GM18870 (cell line): ENCODE data around the gene RPS21.
A peak's percentile ranks its signal among the peaks of the same experiment; 100 is the strongest.

Source experiments
- ATAC-seq: cut with Tn5 transposase; IDR thresholded peaks from one replicate; pipeline ENCODE4 v1.9.1; 2021; ENCODE audit warnings: moderate library complexity; ENCODE audit not compliant: unreplicated experiment

Gene RPS21

DNA sequence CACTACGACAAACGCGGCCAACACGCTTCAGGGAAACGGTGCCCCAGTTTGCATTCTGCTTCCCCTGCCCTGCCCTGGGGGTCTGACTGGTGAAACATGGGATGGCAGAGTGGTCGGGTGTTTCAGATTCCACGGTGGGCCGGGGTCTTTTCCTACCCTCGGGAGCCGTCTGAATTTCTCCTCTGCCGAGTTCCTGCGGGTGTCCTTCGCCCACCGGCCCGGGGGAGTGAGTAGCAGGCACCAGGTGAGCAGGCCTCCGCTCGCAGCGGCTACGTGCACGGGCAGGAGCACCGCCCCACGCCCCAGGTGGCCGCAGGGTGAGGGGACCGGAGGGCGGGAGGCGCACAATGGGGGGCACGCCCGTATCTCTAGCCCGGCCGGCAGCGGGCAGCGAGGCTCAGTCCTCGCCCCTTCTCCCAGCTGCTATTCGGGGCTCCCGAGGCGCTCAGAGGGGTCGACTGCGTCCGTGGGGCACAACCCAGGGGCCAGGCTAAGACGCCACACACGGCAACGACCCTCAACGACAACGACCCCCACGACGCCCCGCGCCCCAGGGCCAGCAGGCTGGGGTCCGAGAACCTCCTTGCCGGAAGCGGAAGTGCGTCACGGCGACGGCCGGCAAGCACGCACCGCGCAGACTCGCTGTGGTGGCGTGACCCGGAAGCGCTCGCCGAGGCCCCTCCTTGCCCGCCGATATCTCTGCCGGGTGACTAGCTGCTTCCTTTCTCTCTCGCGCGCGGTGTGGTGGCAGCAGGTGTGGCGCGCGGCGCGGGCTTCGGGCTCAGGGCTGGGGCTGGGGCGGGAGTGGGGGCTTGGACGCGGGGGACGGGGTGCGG, at the start of gene RPS21:
Gene RPS21 (plus strand): TSS at position 721 of the 836 bp plus-strand sequence. CDS start 236 bp downstream, outside the sequence.
- ATAC-seq: peak; percentile 70

- no peak for ATAC-seq
Observed at GRCh38 chr20:62337558-62338293, 49.2 kb upstream of the RPS21 start.

DNA sequence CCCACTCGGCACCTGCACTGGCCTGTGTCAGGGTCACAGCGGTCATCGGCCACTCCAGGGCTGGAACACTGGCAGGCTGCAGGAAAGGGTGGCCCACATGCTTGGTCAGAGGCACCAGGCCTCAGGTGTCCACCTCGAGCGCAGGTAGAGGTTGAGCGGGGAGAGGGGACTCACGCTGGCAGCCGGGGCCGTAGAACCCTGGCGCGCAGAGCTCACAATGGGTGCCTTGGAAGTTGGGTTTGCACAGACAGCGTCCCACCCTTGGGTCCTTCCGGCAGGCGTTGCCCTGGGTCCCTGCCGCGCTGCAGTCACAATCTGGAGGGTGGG, 48.6 kb upstream of the RPS21 start:
- ATAC-seq: no peak

GRCh38 chr20:62339647-62340062, 47.2 kb upstream of the RPS21 start:
- peak; percentile 65 for ATAC-seq

GRCh38 chr20:62342910-62343309, 44.0 kb upstream of the RPS21 start:
- no peak for ATAC-seq

- ATAC-seq: no peak
Observed at GRCh38 chr20:62344092-62344491, 42.8 kb upstream of the RPS21 start.

- no peak for ATAC-seq
Observed at GRCh38 chr20:62344782-62345181, 42.1 kb upstream of the RPS21 start.

DNA sequence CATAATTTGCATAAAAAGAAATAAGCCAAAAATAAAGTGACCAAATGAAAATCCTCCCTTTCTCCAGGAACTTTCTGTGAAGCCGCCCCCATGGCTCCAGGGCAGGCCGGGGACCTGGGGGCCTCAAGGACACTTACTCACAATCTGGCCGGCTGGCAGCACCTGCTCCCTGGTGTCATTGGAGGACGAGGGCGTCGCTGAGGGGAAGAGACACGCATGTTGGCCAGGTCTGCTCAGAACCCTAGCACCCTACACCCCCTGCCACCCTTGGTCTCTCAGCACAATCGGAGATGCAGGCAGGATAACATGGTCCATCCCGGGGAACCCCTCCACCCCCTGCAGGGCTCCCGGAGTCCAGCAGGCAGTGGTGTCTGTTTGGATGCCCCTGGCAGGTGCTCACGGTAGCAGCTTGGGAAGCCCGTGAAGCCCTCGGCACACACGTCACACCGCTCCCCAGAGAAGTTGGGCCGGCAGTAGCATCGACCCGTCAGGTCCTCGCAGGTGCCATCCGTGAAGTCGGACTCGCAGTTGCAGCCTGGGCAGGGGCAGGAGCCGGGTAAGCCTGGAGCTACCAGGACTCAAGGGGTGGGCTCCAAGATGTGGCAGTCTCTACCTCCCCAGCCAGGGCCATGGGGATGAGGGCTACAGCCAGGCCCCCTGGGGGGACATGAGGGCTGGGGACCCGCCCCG, 41.1 kb upstream of the RPS21 start:
- no peak for ATAC-seq

DNA sequence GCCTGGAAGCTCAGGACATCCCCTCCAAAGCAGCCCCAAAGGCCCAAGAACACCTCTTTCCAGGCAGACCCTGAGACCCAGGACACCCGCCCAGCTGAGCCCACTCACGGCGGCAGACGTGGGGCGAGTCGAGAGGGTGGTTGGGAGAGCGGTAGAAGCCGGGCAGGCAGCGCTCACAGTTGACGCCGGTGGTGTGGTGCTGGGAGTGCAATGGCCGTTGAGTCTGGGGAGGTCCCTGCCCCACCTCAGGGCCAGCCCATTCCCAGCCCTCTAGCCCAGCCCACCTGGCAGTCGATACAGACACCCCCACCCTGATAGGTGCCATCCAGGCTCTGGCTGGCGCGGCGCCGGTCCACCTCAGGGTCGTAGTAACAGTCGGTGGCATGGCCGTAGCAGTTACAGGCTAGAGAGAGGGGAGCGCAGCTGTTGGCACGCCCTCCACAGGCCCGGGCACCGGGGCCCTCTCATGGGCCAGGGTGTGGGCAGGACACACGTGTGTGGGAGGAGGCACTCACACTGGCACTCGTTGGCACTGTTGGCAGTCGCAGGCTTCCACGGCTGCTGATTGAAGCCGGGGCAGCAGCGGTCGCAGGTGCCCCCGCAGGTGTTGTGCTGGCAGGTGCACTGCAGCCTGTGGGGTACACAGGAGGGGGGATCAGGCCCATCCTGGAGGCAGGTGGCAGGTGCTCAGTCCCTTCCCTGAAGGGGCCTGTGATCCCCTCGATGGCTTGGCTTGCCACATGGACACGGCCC, 40.3 kb upstream of the RPS21 start:
- ATAC-seq: no peak

DNA sequence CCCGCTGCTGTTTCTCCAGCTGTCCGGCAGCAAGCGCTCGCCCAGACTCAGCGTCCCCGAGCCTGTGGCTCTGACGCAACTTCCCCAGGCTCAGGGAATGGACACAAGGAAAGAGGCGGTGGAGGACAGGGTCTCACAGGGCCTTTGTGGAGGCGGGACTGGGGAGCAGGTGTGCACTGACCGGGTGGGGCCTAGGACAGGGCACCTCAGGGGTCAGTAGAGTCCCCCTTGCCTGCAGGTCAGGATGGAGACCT, 39.8 kb upstream of the RPS21 start:
- ATAC-seq: no peak

DNA sequence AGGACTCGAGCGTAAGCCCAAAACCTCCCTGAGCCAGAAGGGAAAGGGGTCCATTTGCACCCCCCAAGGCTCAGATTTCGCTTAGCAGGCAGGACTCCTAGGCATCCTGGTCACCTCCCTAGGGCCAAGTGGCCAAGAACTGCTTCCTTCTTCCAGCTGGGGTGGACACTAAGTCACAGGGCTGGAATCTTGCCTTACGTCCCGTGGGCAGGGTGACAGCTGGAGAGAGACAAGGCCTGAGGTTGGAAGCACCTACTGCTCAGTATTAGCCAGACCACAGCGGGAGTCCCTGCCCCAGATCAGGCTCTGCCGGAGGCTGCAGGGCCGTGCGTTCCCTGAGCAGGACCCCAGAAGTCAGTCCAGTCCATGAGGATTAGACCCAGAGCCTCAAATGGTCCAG, 39.5 kb upstream of the RPS21 start:
- ATAC-seq: no peak

DNA sequence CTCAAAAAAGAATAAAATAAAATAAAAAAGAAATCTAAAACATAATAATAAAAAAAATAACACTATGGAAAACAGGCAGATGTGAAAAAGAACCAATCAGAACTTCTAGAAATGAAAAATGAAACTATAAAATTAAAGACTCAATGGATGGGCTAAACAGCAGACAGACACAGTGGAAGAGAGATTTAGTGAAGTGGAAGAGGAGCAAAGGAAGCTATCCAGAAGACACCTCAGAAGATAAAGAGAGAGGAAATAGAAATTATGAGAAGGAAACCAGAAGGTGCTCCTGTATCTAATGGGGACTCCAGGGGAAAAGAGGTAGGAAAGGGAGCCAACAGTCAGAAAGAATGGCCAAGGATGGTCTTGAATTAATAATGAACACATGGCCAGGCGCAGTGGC, 38.3 kb upstream of the RPS21 start:
- no peak for ATAC-seq

DNA sequence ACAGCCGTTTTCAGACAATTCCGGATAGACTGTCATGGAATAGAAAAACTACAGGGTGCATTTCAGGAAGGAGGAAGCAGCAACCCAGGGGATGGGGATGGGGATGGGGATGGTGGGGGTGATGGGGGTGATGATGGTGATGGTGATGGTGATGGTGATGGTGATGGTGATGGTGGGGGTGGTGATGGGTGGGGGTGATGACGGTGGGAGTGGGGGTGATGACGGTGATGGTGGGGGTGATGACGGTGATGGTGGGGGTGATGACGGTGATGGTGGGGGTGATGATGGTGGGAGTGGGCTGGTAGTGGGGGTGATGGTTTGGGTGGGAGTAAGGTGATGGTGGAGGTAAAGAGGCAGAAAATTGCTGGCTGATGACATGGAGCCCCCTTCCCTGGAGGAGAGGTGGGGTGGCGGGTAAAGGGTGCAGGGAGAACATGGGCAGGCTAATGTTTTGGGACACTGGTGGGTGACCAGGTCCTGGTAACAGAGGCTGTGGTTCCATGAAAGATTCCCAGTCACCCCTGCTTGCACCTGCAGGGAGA, 37.3 kb upstream of the RPS21 start:
- no peak for ATAC-seq

GRCh38 chr20:62350098-62350628, 36.7 kb upstream of the RPS21 start:
- ATAC-seq: no peak

- ATAC-seq: no peak
Observed at GRCh38 chr20:62350629-62351422, 36.1 kb upstream of the RPS21 start.

DNA sequence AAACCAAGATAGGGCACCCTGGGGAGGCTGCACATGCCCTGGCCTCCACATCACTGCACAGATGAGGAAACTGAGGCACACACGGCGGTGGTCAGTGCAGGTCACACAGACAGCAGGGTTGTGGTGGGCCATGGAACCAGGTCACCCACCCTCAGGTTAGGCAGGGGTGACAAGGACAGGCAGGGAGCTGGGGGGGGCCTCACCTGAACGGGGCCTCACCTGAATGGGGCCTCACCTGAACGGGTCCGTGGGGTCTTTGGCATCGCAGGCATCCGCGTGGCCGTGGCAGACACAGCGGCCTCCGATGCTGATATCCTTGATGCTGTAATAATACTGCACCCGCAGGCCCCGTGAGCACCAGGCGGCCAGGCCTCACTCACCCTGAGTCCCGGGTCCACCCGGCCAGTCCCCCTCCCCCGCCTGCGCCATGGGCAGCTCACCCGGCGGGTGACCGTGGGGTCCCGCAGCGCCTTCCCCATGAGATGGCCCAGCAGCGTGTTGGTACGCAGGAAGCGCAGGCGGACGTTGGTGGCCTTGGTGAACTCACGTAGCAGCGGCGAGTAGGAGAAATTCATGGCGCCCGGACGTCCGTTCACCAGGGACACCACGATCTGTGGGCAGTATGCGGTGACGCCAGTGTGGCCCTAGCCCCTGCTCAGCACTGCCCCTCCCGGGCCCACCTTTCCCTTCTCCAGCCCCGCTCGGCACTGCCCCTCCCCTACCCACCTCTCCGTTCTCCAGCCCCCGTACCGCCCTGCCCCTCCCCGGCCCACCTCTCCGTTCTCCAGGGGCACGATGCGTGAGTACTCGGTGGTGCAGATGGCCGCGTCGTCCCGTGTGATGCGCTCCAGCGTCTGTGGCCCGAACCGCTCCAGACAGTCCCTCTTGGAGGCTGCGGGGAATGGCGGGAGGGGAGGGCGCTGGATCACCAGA, 35.2 kb upstream of the RPS21 start:
- ATAC-seq: no peak

DNA sequence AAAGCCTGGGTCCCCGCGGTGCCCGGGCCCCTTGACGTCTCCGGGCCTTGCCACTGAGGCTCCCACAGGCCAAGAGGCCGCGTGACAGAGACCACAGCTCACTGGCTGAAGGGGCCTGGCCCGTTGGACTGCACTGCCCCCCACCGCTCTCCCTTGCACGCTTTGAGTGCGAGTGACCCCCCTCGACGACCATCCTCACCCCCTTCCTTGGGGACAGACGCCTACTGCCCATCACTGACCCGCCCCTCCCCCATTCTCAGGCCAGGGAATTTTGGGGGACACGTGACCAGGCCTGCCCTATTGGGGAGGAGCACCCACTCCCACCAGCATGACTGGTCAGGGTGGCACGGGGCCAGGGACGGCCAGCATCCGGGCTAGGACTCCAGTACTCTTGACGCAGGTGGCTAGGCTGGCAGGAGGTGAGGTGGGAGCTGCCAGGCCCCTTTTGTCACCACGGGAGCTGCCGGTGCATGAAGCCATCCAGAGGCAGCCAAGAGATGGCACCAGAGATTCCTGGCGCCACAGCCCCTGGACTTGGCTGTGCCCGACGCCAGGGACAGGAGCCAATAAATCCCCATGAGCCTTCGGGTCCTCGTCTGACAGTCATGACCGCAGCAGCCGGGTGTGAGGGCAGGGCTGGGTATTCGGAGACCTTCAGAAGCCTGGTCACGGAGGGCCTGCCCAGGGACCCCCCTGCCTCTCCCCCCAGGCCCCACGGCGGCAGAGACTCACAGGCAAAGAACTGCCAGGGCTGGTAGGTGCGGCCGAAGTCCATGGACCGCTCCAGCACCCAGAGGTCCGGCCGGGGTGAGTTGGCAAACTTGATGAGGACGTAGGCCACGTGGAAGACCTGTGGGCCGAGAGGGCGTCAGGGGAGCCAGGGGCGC, 34.3 kb upstream of the RPS21 start:
- ATAC-seq: no peak
